Endothelial cell of umbilical vein (primary cell): ENCODE results near the gene ZCWPW2. TPM values are rescaled to one million over a fixed set of nuclear protein-coding genes. Genes with fewer than 3 reads are reported as not detected.

Source experiments
- BruUV-seq: library from RNA; stranded (reverse); fragments of 400-500 nt; replicated peaks from 2 replicates; lab custom pipeline; 2021; lab: Mats Ljungman, UMichigan
- CTCF ChIA-PET: fragments of 300-600, 350-600 bp; sonication (Branson Sonifier 250); formaldehyde crosslinking; loops from one replicate; lab custom pipeline; 2021; ENCODE audit warnings: antibody characterized with exemption, inconsistent platforms; lab: Charles Lee
- POLR2A ChIA-PET: fragments of 300-600, 350-600 bp; sonication (Branson Sonifier 250); formaldehyde crosslinking; loops from one replicate; lab custom pipeline; 2021; ENCODE audit warnings: antibody characterized with exemption, inconsistent platforms; lab: Charles Lee
- DNase-seq: peaks from one replicate; pipeline ENCODE4 v3.0.0-alpha.2; 2011; ENCODE audit warnings: low read depth, low spot score
- FAIRE-seq: peaks from 2 replicates; lab custom pipeline; 2011; peaks lifted over from hg19 to GRCh38; lab: Jason Lieb, UNC
- H2AFZ ChIP-seq: 2 replicates; pipeline ENCODE4 v1.6.0; 2012; ENCODE audit warnings: low read depth, low read length, control low read depth, inconsistent platforms
- H3K27ac ChIP-seq: 2 replicates; pipeline ENCODE4 v1.5.1; 2011; ENCODE audit warnings: low read depth, mild to moderate bottlenecking, control low read depth, low read length, moderate library complexity; ENCODE audit not compliant: insufficient read depth
- H3K27me3 ChIP-seq, 2 experiments: 2 replicates each; pipeline versions ENCODE4 v1.6.0 to v1.6.1; 2011; ENCODE audit warnings: low read length in 2 of 2, mixed read lengths in 1 of 2; ENCODE audit not compliant: control insufficient read depth in 2 of 2, insufficient read depth in 2 of 2
- H3K36me3 ChIP-seq, 2 experiments: 2 replicates in 1 of 2; 3 replicates in 1 of 2; pipeline ENCODE4 v1.5.1; 2011; ENCODE audit warnings: low read length in 2 of 2, mild to moderate bottlenecking in 1 of 2, moderate library complexity in 1 of 2; ENCODE audit not compliant: control insufficient read depth in 2 of 2, insufficient read depth in 2 of 2; ENCODE audit errors: extremely low read depth in 1 of 2
- H3K4me1 ChIP-seq: 3 replicates; pipeline ENCODE4 v1.5.1; 2011; ENCODE audit warnings: mild to moderate bottlenecking, low read length; ENCODE audit not compliant: control insufficient read depth, insufficient read depth; ENCODE audit errors: extremely low read depth
- H3K4me2 ChIP-seq: 2 replicates; pipeline ENCODE4 v1.6.1; 2011; ENCODE audit warnings: low read length, control low read depth, mixed read lengths; ENCODE audit not compliant: insufficient read depth
- H3K4me3 ChIP-seq, 3 experiments: fragments of 200-600 bp in 1 of 3; sonication (generic), shearing (Covaris generic) in 1 of 3; replicated peaks in 1 of 3; 2 replicates each; pipeline ENCODE4 v1.5.1; 2011 to 2016; ENCODE audit warnings: control low read depth in 3 of 3, low read length in 3 of 3, mild to moderate bottlenecking in 2 of 3, inconsistent platforms in 1 of 3, low read depth in 1 of 3, moderate library complexity in 1 of 3; ENCODE audit not compliant: insufficient read depth in 1 of 3
- H3K79me2 ChIP-seq: 2 replicates; pipeline ENCODE4 v1.6.0; 2012; ENCODE audit warnings: low read length, inconsistent platforms; ENCODE audit not compliant: control insufficient read depth, insufficient read depth
- H3K9ac ChIP-seq: replicated peaks from 2 replicates; pipeline ENCODE3; 2011; ENCODE audit warnings: low read length, control low read depth; ENCODE audit not compliant: insufficient read depth; ENCODE audit errors: extremely low read depth
- H3K9me1 ChIP-seq: replicated peaks from 3 replicates; pipeline ENCODE4 v1.6.0; 2011; ENCODE audit warnings: mild to moderate bottlenecking, low read length; ENCODE audit not compliant: control insufficient read depth, insufficient read depth; ENCODE audit errors: extremely low read depth
- H3K9me3 ChIP-seq: replicated peaks from 2 replicates; pipeline ENCODE4 v1.5.1; 2012; ENCODE audit warnings: low read length, inconsistent platforms; ENCODE audit not compliant: control insufficient read depth, insufficient read depth
- H4K20me1 ChIP-seq: replicated peaks from 2 replicates; pipeline ENCODE3; 2011; ENCODE audit warnings: mild to moderate bottlenecking, low read length; ENCODE audit not compliant: control insufficient read depth, insufficient read depth; ENCODE audit errors: extremely low read depth
- CTCF ChIP-seq, 2 donors: IDR thresholded peaks; 1 replicate in 1 of 2; 2 replicates in 1 of 2; pipeline ENCODE4 v1.5.1; 2011; ENCODE audit warnings: low read length in 2 of 2, mild to moderate bottlenecking in 2 of 2, moderate library complexity in 2 of 2, control low read depth in 1 of 2, inconsistent platforms in 1 of 2, low read depth in 1 of 2; ENCODE audit not compliant: insufficient read depth in 1 of 2; ENCODE audit errors: extremely low read depth in 1 of 2
- FOS ChIP-seq: IDR thresholded peaks from 2 replicates; pipeline ENCODE4 v1.6.1; 2011; ENCODE audit warnings: mild to moderate bottlenecking, low read length, moderate library complexity, borderline replicate concordance; ENCODE audit not compliant: insufficient read depth
- GATA2 ChIP-seq: IDR thresholded peaks from 2 replicates; pipeline ENCODE4 v1.7.0; 2011; ENCODE audit warnings: low read depth, mild to moderate bottlenecking, moderate library complexity, mixed read lengths, low read length; ENCODE audit not compliant: insufficient read length, insufficient read depth
- JUN ChIP-seq: IDR thresholded peaks from 2 replicates; pipeline ENCODE4 v1.6.1; 2011; ENCODE audit warnings: borderline replicate concordance, low read depth; ENCODE audit not compliant: insufficient read length, insufficient read depth
- MAX ChIP-seq: IDR thresholded peaks from 2 replicates; pipeline ENCODE4 v1.6.1; 2011; ENCODE audit not compliant: insufficient read depth, insufficient read length
- MYC ChIP-seq: IDR thresholded peaks from one replicate; pipeline ENCODE4 v1.6.1; 2011; ENCODE audit warnings: mild to moderate bottlenecking, low read depth, low read length
- POLR2A ChIP-seq: IDR thresholded peaks from 2 replicates; pipeline ENCODE4 v1.6.1; 2012; ENCODE audit warnings: low read depth, mild to moderate bottlenecking, control low read depth, low read length
- POLR2AphosphoS5 ChIP-seq: IDR thresholded peaks from 2 replicates; pipeline ENCODE4 v1.6.1; 2012; ENCODE audit warnings: low read depth, mild to moderate bottlenecking, control low read depth, low read length, moderate library complexity; ENCODE audit not compliant: insufficient read depth
- dilution Hi-C: fragments of 300-500 bp; cut with MboI; formaldehyde crosslinking; loops from one replicate; pipeline ENCODE4 v1.15.0; 2019; ENCODE audit warnings: low sequenced_read_pairs; ENCODE audit not compliant: extremely low pct_ligation_motif_present
- intact Hi-C: fragments of 100-400 bp; cut with micrococcal nuclease; formaldehyde crosslinking; loops from one replicate; pipeline ENCODE4 v1.10.0; 2022
- polyA plus RNA-seq, 4 experiments: library from polyadenylated mRNA; depleted of rRNA in 3 of 4; stranded (reverse) in 3 of 4; unstranded in 1 of 4; fragments of >200 nt; gene quantifications; 2 replicates each; pipeline versions ENCODE4 v1.2.1 to v1.2.3, GENCODE V29; 2011 to 2012; ENCODE audit warnings: missing spikeins in 1 of 4
- total RNA-seq: library from RNA; stranded (reverse); gene quantifications from 2 replicates; pipeline ENCODE4 v1.2.3, GENCODE V29; 2021

The ZCWPW2 gene
- total and polyA plus RNA-seq, 2 donors (not counting 3 experiments of a cell fraction or from before 2014, with no cell fraction given), result 0.04 to 0.40 TPM

GRCh38 chr3:28547677-28548076 lies 199.2 kb downstream of the ZCWPW2 start:
- dilution Hi-C loops, result no loop called here
- H3K4me3 ChIP-seq, result no peak overlapping the region
- no peaks in the 10 kb centered on the region for H4K20me1 ChIP-seq

GRCh38 chr3:28553175-28553574 lies 204.7 kb downstream of the ZCWPW2 start:
- Histone ChIP-seq H2AFZ (no peak overlapping the region), H3K79me2 (no peaks in the 10 kb centered on the region), H3K9me1 (no peaks in the 10 kb centered on the region), H3K4me2 (no peak overlapping the region), H3K4me1 (no peaks in the 10 kb centered on the region), H3K9me3 (no peaks in the 10 kb centered on the region), H4K20me1 (no peaks in the 10 kb centered on the region), H3K27me3 (no peaks in the 10 kb centered on the region), H3K9ac (no peak overlapping the region), H3K36me3 (no peaks in the 10 kb centered on the region), H3K27ac (no peak overlapping the region), H3K4me3 (no peak overlapping the region)
- dilution Hi-C loops, result no loop called here
- no peak for FAIRE-seq
- BruUV-seq, result no TSS peak
- ChIA-PET CTCF (no interaction called here), POLR2A (no interaction called here)
- intact Hi-C loops, result no loop called here
- TF ChIP-seq MAX (no peak), GATA2 (no peak), JUN (no peak), FOS (no peak), CTCF (IDR thresholded peaks at IDR 0.05; ENCODE audit: extremely low read depth in 1 of 2, insufficient read depth in 1 of 2, low read depth in 1 of 2, low read length in 2 of 2) (no peak), MYC (no peak), POLR2AphosphoS5 (no peak)
- no peak for DNase-seq

More at GRCh38 chr3:28547677-28548076, 199.2 kb downstream of the ZCWPW2 start:
- H3K9ac ChIP-seq, result no peak overlapping the region
- no peak overlapping the region for H3K4me2 ChIP-seq
- no peaks in the 10 kb centered on the region for H3K36me3 ChIP-seq
- H3K79me2 ChIP-seq, result no peaks in the 10 kb centered on the region
- H2AFZ ChIP-seq, result no peak overlapping the region
- POLR2A ChIA-PET, result no interaction called here
- intact Hi-C loops, result no loop called here
- H3K9me1 ChIP-seq, result no peaks in the 10 kb centered on the region
- no peaks in the 10 kb centered on the region for H3K27me3 ChIP-seq
- H3K9me3 ChIP-seq, result no peaks in the 10 kb centered on the region
- TF ChIP-seq MYC (no peak), FOS (no peak), POLR2A (no peak), GATA2 (no peak), POLR2AphosphoS5 (no peak), JUN (no peak)
- H3K27ac ChIP-seq, result no peak overlapping the region
- DNase-seq (no peak), FAIRE-seq (no peak)
- no TSS peak for BruUV-seq
- CTCF ChIA-PET, result no interaction called here
- H3K4me1 ChIP-seq, result no peaks in the 10 kb centered on the region
